Mesothelial cell of epicardium (in vitro differentiated cells): ENCODE data around the gene RAP1GAP2. TPM values are rescaled to one million over a fixed set of nuclear protein-coding genes. Genes with fewer than 3 reads are reported as not detected.

Experiments used
- DNase-seq, 2 experiments: peaks; one replicate each; pipeline ENCODE4 v3.0.0; 2021; ENCODE audit warnings: low spot score in 2 of 2; ENCODE audit not compliant: unreplicated experiment in 2 of 2
- H3K27ac Mint-ChIP-seq: 2 replicates; pipeline ENCODE4 v1.8.0; 2021; ENCODE audit warnings: mixed read lengths
- H3K27me3 Mint-ChIP-seq: 2 replicates; pipeline ENCODE4 v1.8.0; 2021; ENCODE audit warnings: low read depth, mixed read lengths
- H3K36me3 Mint-ChIP-seq: 2 replicates; pipeline ENCODE4 v1.8.0; 2021; ENCODE audit warnings: mixed read lengths
- H3K4me1 Mint-ChIP-seq: 2 replicates; pipeline ENCODE4 v1.8.0; 2021; ENCODE audit warnings: mixed read lengths
- H3K4me3 Mint-ChIP-seq: 2 replicates; pipeline ENCODE4 v1.8.0; 2021; ENCODE audit warnings: mild to moderate bottlenecking, moderate library complexity, mixed read lengths
- H3K9me3 Mint-ChIP-seq: 2 replicates; pipeline ENCODE4 v1.8.0; 2021; ENCODE audit warnings: mixed read lengths
- total RNA-seq: library from RNA; stranded (reverse); gene quantifications from 3 replicates; pipeline ENCODE4 v1.2.1, GENCODE V29; 2021
- TF ChIP-seq, protein P1 (sequence below): fragments of 200-600 bp; sonication (generic); IDR thresholded peaks from one replicate; pipeline ENCODE4 v1.5.0; 2021; ENCODE audit warnings: antibody characterized with exemption; ENCODE audit not compliant: unreplicated experiment

Gene RAP1GAP2
- total RNA-seq, 1 donor from 2014 or later = 7.1 TPM

GRCh38 chr17:2830678-2831077 is 34.4 kb downstream of the RAP1GAP2 start:
- Mint-ChIP-seq H3K4me3 (no peak overlapping the region), H3K36me3 (no peaks in the 10 kb centered on the region), H3K27me3 (peaks cover 7% of the 10 kb centered on the region), H3K9me3 (no peaks in the 10 kb centered on the region), H3K4me1 (no peaks in the 10 kb centered on the region), H3K27ac (no peak overlapping the region)
- DNase-seq = no peak
- TF ChIP-seq, protein P1, sequence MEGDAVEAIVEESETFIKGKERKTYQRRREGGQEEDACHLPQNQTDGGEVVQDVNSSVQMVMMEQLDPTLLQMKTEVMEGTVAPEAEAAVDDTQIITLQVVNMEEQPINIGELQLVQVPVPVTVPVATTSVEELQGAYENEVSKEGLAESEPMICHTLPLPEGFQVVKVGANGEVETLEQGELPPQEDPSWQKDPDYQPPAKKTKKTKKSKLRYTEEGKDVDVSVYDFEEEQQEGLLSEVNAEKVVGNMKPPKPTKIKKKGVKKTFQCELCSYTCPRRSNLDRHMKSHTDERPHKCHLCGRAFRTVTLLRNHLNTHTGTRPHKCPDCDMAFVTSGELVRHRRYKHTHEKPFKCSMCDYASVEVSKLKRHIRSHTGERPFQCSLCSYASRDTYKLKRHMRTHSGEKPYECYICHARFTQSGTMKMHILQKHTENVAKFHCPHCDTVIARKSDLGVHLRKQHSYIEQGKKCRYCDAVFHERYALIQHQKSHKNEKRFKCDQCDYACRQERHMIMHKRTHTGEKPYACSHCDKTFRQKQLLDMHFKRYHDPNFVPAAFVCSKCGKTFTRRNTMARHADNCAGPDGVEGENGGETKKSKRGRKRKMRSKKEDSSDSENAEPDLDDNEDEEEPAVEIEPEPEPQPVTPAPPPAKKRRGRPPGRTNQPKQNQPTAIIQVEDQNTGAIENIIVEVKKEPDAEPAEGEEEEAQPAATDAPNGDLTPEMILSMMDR = no peak

GRCh38 chr17:2835780-2836179 is 39.5 kb downstream of the RAP1GAP2 start:
- H3K27ac Mint-ChIP-seq = no peak overlapping the region
- H3K36me3 Mint-ChIP-seq = no peaks in the 10 kb centered on the region
- TF ChIP-seq, protein P1 = no peak
- H3K27me3 Mint-ChIP-seq = no peaks in the 10 kb centered on the region
- DNase-seq = no peak
- no peaks in the 10 kb centered on the region for H3K4me1 Mint-ChIP-seq
- no peaks in the 10 kb centered on the region for H3K9me3 Mint-ChIP-seq
- no peak overlapping the region for H3K4me3 Mint-ChIP-seq

DNA sequence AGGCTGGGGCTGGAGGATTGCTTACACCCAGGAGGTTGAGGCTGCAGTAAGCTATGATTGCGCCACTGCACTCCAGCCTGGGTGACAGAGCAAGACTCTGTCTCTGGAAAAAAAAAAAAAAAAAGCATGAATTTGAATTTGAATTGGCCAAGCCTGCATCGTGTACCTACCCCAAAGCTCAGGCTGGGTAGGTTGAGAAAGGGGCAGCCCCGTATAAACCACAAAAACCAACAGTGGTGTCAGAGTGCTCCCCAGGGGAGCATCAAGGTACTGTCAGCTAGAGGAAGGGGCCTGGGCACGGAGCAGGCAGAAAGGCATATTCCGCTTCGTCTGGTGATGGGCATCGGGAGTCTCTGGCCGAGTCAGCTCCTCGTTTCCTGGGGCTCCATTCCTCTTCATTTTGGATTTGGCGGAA is 40.9 kb downstream of the RAP1GAP2 start:
- H3K27ac Mint-ChIP-seq = no peak overlapping the region
- TF ChIP-seq, protein P1 = no peak
- H3K9me3 Mint-ChIP-seq = no peaks in the 10 kb centered on the region
- H3K36me3 Mint-ChIP-seq = no peaks in the 10 kb centered on the region
- no peaks in the 10 kb centered on the region for H3K27me3 Mint-ChIP-seq
- H3K4me3 Mint-ChIP-seq = no peak overlapping the region
- no peaks in the 10 kb centered on the region for H3K4me1 Mint-ChIP-seq
- DNase-seq = no peak

GRCh38 chr17:2841606-2842005 is 45.4 kb downstream of the RAP1GAP2 start:
- no peaks in the 10 kb centered on the region for H3K27me3 Mint-ChIP-seq
- H3K36me3 Mint-ChIP-seq = no peaks in the 10 kb centered on the region
- H3K9me3 Mint-ChIP-seq = no peaks in the 10 kb centered on the region
- TF ChIP-seq, protein P1 = no peak
- H3K4me1 Mint-ChIP-seq = no peaks in the 10 kb centered on the region
- DNase-seq = no peak
- no peak overlapping the region for H3K4me3 Mint-ChIP-seq
- H3K27ac Mint-ChIP-seq = no peak overlapping the region

- H3K4me3 Mint-ChIP-seq = no peak overlapping the region
- no peak overlapping the region for H3K27ac Mint-ChIP-seq
- no peaks in the 10 kb centered on the region for H3K36me3 Mint-ChIP-seq
- no peak for DNase-seq
- TF ChIP-seq, protein P1 = no peak
- no peaks in the 10 kb centered on the region for H3K9me3 Mint-ChIP-seq
- H3K4me1 Mint-ChIP-seq = no peaks in the 10 kb centered on the region
- H3K27me3 Mint-ChIP-seq = no peaks in the 10 kb centered on the region
These were observed 46.2 kb downstream of the RAP1GAP2 start for GRCh38 chr17:2842464-2842863.

DNA sequence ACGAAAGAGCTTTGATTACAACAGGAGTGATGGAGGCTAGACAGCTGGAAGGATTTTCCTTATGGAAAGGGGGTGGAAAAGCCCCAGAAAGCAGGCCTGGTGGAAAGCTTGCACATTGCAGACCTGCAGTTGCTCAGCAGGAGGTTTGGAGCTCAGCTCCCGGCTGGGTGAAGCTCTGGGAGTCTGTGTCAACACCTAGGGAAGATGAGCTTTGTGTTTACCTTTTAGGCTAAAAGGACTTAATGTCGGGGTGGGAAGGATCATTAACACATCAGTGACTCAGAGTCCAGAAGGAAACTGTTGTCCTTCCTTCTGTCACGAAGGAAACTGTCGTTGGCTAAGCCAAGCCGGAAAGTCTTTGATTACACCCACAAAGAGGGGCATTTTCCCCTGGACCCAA is 48.2 kb downstream of the RAP1GAP2 start:
- no peak for DNase-seq
- H3K27ac Mint-ChIP-seq = no peak overlapping the region

More for the DNA sequence above, 48.2 kb downstream of the RAP1GAP2 start:
- Mint-ChIP-seq H3K4me1 (peaks cover 4% of the 10 kb centered on the region), H3K9me3 (no peaks in the 10 kb centered on the region), H3K4me3 (no peak overlapping the region), H3K27me3 (peaks cover 2% of the 10 kb centered on the region), H3K36me3 (no peaks in the 10 kb centered on the region)
- TF ChIP-seq, protein P1 = no peak
